PFSK-1 (cell line): ENCODE results near the gene PYROXD2.

ENCODE experiments used
- FOXP2 ChIP-seq: optimal IDR thresholded peaks from 2 replicates; pipeline ENCODE3; 2011; ENCODE audit warnings: borderline replicate concordance, control low read depth, inconsistent platforms; ENCODE audit not compliant: insufficient read depth; ENCODE audit errors: extremely low read length, extremely low read depth
- POLR2AphosphoS5 ChIP-seq: IDR thresholded peaks from 2 replicates; pipeline ENCODE4 v1.6.1; 2012; ENCODE audit warnings: low read depth, mild to moderate bottlenecking, control low read depth, low read length, moderate library complexity
- REST ChIP-seq, 2 experiments: IDR thresholded peaks; 2 replicates each; pipeline versions ENCODE4 v1.6.1 to v1.8.0; 2011 to 2012; ENCODE audit warnings: low read depth in 2 of 2, low read length in 2 of 2, control low read depth in 1 of 2, inconsistent platforms in 1 of 2, mild to moderate bottlenecking in 1 of 2, moderate library complexity in 1 of 2; ENCODE audit not compliant: insufficient read depth in 1 of 2
- SIN3A ChIP-seq: IDR thresholded peaks from 2 replicates; pipeline ENCODE4 v1.6.1; 2012; ENCODE audit warnings: mild to moderate bottlenecking, low read length, moderate library complexity, borderline replicate concordance; ENCODE audit not compliant: insufficient read depth
- TAF1 ChIP-seq: IDR thresholded peaks from 2 replicates; pipeline ENCODE4 v1.6.1; 2012; ENCODE audit warnings: low read length, control low read depth, borderline replicate concordance; ENCODE audit not compliant: insufficient read depth

PYROXD2 gene

GRCh38 chr10:98361131-98362025 lies 53.6 kb downstream of the PYROXD2 start:
- TF ChIP-seq REST (IDR thresholded peaks at IDR 0.05; ENCODE audit: insufficient read depth in 1 of 2, low read depth in 2 of 2, low read length in 2 of 2), result no peak
- no peak for TF ChIP-seq POLR2AphosphoS5
- no peak for TF ChIP-seq TAF1
- no peak for TF ChIP-seq SIN3A
- no peak for TF ChIP-seq FOXP2

DNA sequence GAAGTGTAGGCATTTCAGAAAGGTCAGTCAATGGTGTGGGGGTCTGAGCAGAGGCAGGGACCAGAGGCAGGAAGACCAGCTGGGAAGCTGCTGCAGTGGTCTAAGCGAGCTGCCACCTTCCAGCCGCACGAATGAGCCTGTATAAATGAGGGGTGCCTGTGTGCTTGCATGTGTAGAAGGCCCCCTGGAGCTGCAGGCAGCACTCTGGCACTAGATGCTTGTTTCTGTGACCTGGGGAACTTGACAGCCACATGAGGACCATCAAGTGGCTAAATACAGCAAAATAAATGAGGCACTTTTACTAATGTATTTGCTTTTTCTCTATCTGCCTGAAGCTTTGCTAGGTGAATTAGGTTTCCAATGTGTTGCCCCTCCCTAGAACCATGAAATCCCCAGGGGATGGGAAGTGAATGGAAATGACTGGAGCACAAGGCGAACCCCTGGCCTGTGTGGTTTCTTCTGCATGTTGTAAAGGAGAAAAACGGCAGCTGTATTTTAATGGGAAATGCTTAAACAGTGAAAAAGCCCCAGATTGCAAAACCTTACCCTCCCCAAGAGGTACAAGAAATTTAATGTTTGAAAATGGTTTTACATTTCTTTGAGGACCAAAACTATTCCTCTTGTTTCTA lies 57.7 kb downstream of the PYROXD2 start:
- TF ChIP-seq POLR2AphosphoS5 (no peak), REST (IDR thresholded peaks at IDR 0.05; ENCODE audit: insufficient read depth in 1 of 2, low read depth in 2 of 2, low read length in 2 of 2) (no peak), TAF1 (no peak), SIN3A (no peak), FOXP2 (no peak)

DNA sequence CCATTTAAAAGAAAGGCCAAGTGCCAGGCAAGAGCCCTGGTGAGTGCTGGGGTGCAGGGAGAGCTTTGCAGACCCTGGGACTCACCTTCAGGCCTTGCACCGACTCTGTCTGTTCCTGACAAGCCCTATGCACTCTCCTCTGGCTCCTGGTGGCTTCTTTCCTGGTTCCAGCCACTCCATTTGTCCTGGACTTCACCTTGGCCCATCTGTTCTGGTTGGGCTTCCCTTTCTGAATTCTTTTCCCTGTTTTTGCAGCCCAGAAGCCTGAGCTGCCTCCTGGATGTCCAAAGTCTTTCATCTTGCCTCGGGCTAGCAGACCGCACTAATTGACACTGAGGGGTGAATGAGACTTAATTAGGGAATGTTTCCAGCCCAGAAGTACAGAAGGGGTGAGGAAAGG lies 60.5 kb downstream of the PYROXD2 start:
- TF ChIP-seq SIN3A, result no peak
- no peak for TF ChIP-seq TAF1
- TF ChIP-seq FOXP2, result no peak
- TF ChIP-seq POLR2AphosphoS5, result no peak
- TF ChIP-seq REST (IDR thresholded peaks at IDR 0.05; ENCODE audit: insufficient read depth in 1 of 2, low read depth in 2 of 2, low read length in 2 of 2), result no peak

DNA sequence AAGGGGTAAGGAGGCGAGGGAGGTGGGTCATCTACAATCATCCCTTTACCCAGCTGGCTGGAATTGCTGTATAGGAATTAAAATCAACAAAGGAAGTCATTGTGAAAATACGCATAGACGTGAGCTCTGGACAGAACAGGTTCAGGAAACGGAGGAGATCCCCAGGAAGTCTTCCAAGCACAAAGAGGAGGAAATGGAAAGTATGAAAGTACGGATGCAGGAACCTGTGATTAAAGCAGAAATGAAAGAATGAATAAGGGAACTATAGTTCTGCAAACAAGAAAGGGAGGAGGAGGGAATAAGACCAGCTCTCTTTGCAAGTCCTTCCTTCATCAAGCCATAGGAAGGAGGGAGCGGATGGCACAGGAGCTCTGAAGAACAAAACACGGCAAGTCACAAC lies 61.8 kb downstream of the PYROXD2 start:
- TF ChIP-seq REST (IDR thresholded peaks at IDR 0.05; ENCODE audit: insufficient read depth in 1 of 2, low read depth in 2 of 2, low read length in 2 of 2) (no peak), TAF1 (no peak), POLR2AphosphoS5 (no peak), SIN3A (no peak), FOXP2 (no peak)
